ENCODE results near the gene ABHD2. TPM values are rescaled to one million over a fixed set of nuclear protein-coding genes. Genes with fewer than 3 reads are reported as not detected.

ABHD2 gene
- total RNA-seq, 4 donors from 2014 or later = 49.8 to 82.3 (median 72.1) TPM

- peak overlapping the region in 1 of 4 donors; percentile 9 for H3K27ac ChIP-seq (replicated peaks in 1 of 4)
Observed at GRCh38 chr15:89141885-89142284, 53.6 kb downstream of the ABHD2 start.

GRCh38 chr15:89142423-89142822, 54.2 kb downstream of the ABHD2 start:
- TF ChIP-seq POLR2AphosphoS5 (IDR thresholded peaks at IDR 0.05) (no peak), CTCF (IDR thresholded peaks at IDR 0.05) (no peak), EP300 (IDR thresholded peaks at IDR 0.05) (no peak), POLR2A (IDR thresholded peaks at IDR 0.05; ENCODE audit: low read depth) (no peak)
- intact Hi-C loops (cut with DNase I) = no loop called here
- Histone ChIP-seq H3K27ac (replicated peaks in 1 of 4) (no peak overlapping the region), H3K27me3 (no peaks in the 10 kb centered on the region), H3K9me3 (no peaks in the 10 kb centered on the region), H3K4me1 (peaks cover 60 to 80% (median 76%) of the 10 kb centered on the region in 4 donors), H3K4me3 (no peak overlapping the region), H3K36me3 (peaks cover 0 to 23% (median 0%) of the 10 kb centered on the region in 4 donors)
- WGBS = 86% methylated on average over 5 of the region's 5 CpGs
- no peak for DNase-seq (ENCODE audit: extremely low spot score)

More at GRCh38 chr15:89141885-89142284, 53.6 kb downstream of the ABHD2 start:
- DNase-seq (ENCODE audit: extremely low spot score) = no peak
- Histone ChIP-seq H3K4me3 (no peak overlapping the region), H3K36me3 (peaks cover 0 to 24% (median 0%) of the 10 kb centered on the region in 4 donors), H3K27me3 (no peaks in the 10 kb centered on the region), H3K4me1 (peaks cover 65 to 86% (median 81%) of the 10 kb centered on the region in 4 donors), H3K9me3 (no peaks in the 10 kb centered on the region)
- intact Hi-C loops (cut with DNase I) = no loop called here
- TF ChIP-seq CTCF (IDR thresholded peaks at IDR 0.05) (no peak), POLR2A (IDR thresholded peaks at IDR 0.05; ENCODE audit: low read depth) (no peak), EP300 (IDR thresholded peaks at IDR 0.05) (no peak), POLR2AphosphoS5 (IDR thresholded peaks at IDR 0.05) (no peak)
- WGBS = 73% methylated on average over 2 of the region's 2 CpGs

- Histone ChIP-seq H3K4me1 (peaks cover 48 to 71% (median 66%) of the 10 kb centered on the region in 4 donors), H3K4me3 (no peak overlapping the region), H3K27ac (replicated peaks in 1 of 4) (peak overlapping the region; percentile 10 to 45 (median 42)), H3K27me3 (no peaks in the 10 kb centered on the region), H3K9me3 (no peaks in the 10 kb centered on the region), H3K36me3 (peaks cover 0 to 18% (median 0%) of the 10 kb centered on the region in 4 donors)
- DNase-seq (ENCODE audit: extremely low spot score) = no peak
- no peak for TF ChIP-seq POLR2A (IDR thresholded peaks at IDR 0.05; ENCODE audit: low read depth)
- TF ChIP-seq POLR2AphosphoS5 (IDR thresholded peaks at IDR 0.05) = peak in 1 of 2 donors; percentile 26
- intact Hi-C loops (cut with DNase I) = no loop called here
- 62% methylated on average over 6 of the region's 6 CpGs for WGBS
Observed at GRCh38 chr15:89143503-89144162, 55.4 kb downstream of the ABHD2 start.

GRCh38 chr15:89144491-89144890, 56.2 kb downstream of the ABHD2 start:
- 91% methylated on average over 3 of the region's 3 CpGs for WGBS
- Histone ChIP-seq H3K27ac (replicated peaks in 1 of 4) (peak overlapping the region in 1 of 4 donors; percentile 39), H3K36me3 (peaks cover 0 to 18% (median 0%) of the 10 kb centered on the region in 4 donors), H3K9me3 (no peaks in the 10 kb centered on the region), H3K4me3 (no peak overlapping the region), H3K4me1 (peaks cover 42 to 66% (median 58%) of the 10 kb centered on the region in 4 donors), H3K27me3 (no peaks in the 10 kb centered on the region)
- intact Hi-C loops (cut with DNase I) = no loop called here
- TF ChIP-seq CTCF (IDR thresholded peaks at IDR 0.05) = no peak
- TF ChIP-seq EP300 (IDR thresholded peaks at IDR 0.05) = no peak
- no peak for TF ChIP-seq POLR2A (IDR thresholded peaks at IDR 0.05; ENCODE audit: low read depth)
- TF ChIP-seq POLR2AphosphoS5 (IDR thresholded peaks at IDR 0.05) = no peak
- DNase-seq (ENCODE audit: extremely low spot score) = no peak

GRCh38 chr15:89146366-89146765, 58.1 kb downstream of the ABHD2 start:
- Histone ChIP-seq H3K27ac (replicated peaks in 1 of 4) (no peak overlapping the region), H3K27me3 (no peaks in the 10 kb centered on the region), H3K36me3 (peaks cover 0 to 6% (median under 1%) of the 10 kb centered on the region in 4 donors), H3K4me1 (peaks cover 41 to 61% (median 48%) of the 10 kb centered on the region in 4 donors), H3K4me3 (no peak overlapping the region), H3K9me3 (no peaks in the 10 kb centered on the region)
- no peak for DNase-seq (ENCODE audit: extremely low spot score)
- 86% methylated on average over 5 of the region's 5 CpGs for WGBS
- TF ChIP-seq EP300 (IDR thresholded peaks at IDR 0.05) = no peak
- no peak for TF ChIP-seq CTCF (IDR thresholded peaks at IDR 0.05)
- no peak for TF ChIP-seq POLR2AphosphoS5 (IDR thresholded peaks at IDR 0.05)
- TF ChIP-seq POLR2A (IDR thresholded peaks at IDR 0.05; ENCODE audit: low read depth) = no peak
- intact Hi-C loops (cut with DNase I) = no loop called here

All from esophagus muscularis mucosa (tissue), 4 donors.